ENCODE results near the gene SSX4B.
"Not testable (repeated sequence)": the region's sequence is repeated elsewhere in the genome, so short reads cannot be mapped to it uniquely, and the experiment has no call there.

GRCh38 chrX:48397825-48398224 lies 13.9 kb downstream of the SSX4B start:
- TF ChIP-seq, protein P1, sequence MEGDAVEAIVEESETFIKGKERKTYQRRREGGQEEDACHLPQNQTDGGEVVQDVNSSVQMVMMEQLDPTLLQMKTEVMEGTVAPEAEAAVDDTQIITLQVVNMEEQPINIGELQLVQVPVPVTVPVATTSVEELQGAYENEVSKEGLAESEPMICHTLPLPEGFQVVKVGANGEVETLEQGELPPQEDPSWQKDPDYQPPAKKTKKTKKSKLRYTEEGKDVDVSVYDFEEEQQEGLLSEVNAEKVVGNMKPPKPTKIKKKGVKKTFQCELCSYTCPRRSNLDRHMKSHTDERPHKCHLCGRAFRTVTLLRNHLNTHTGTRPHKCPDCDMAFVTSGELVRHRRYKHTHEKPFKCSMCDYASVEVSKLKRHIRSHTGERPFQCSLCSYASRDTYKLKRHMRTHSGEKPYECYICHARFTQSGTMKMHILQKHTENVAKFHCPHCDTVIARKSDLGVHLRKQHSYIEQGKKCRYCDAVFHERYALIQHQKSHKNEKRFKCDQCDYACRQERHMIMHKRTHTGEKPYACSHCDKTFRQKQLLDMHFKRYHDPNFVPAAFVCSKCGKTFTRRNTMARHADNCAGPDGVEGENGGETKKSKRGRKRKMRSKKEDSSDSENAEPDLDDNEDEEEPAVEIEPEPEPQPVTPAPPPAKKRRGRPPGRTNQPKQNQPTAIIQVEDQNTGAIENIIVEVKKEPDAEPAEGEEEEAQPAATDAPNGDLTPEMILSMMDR (IDR thresholded peaks at IDR 0.05), result not testable (repeated sequence)
- not testable (repeated sequence) for TF ChIP-seq POLR2A (IDR thresholded peaks at IDR 0.05)
